ENCODE measurements around the gene PRSS27. TPM values are rescaled to one million over a fixed set of nuclear protein-coding genes. Genes with fewer than 3 reads are reported as not detected.
"Not testable (repeated sequence)": the region's sequence is repeated elsewhere in the genome, so short reads cannot be mapped to it uniquely, and the experiment has no call there.

Gene PRSS27
- total RNA-seq, 4 donors from 2014 or later, result 1.2 TPM; not detected in 2

- DNase-seq, result peak; percentile 23 to 86 (median 81)
- TF ChIP-seq CTCF (IDR thresholded peaks at IDR 0.05) (no peak), POLR2A (IDR thresholded peaks at IDR 0.05) (no peak)
- no peaks in the 10 kb centered on the region for H3K9me3 ChIP-seq
Measured at GRCh38 chr16:2686912-2687507, 33.0 kb downstream of the PRSS27 start.

GRCh38 chr16:2686075-2686474 is 33.9 kb downstream of the PRSS27 start:
- Histone ChIP-seq H3K36me3 (peaks cover 0 to 14% (median 0%) of the 10 kb centered on the region in 3 donors), H3K4me1 (peaks cover 0 to 18% (median 15%) of the 10 kb centered on the region in 4 donors)
- not testable (repeated sequence) for H3K4me3 ChIP-seq, DNase-seq, H3K27me3 ChIP-seq, H3K9me3 ChIP-seq, H3K27ac ChIP-seq

More at GRCh38 chr16:2686912-2687507, 33.0 kb downstream of the PRSS27 start:
- Histone ChIP-seq H3K27ac (peak overlapping the region; percentile 32 to 80 (median 54)), H3K27me3 (no peaks in the 10 kb centered on the region), H3K4me3 (peak overlapping the region in 1 of 4 donors; percentile 32), H3K4me1 (peaks cover 0 to 13% (median 11%) of the 10 kb centered on the region in 4 donors), H3K36me3 (peaks cover 0 to 23% (median 0%) of the 10 kb centered on the region in 3 donors)

GRCh38 chr16:2683041-2683440 is 37.0 kb downstream of the PRSS27 start:
- H3K27ac ChIP-seq, result peak overlapping the region; percentile 86 to 92 (median 88)
- DNase-seq, H3K27me3 ChIP-seq, H3K36me3 ChIP-seq, H3K9me3 ChIP-seq: not testable (repeated sequence)
- peaks cover 0 to 23% (median 15%) of the 10 kb centered on the region in 4 donors for H3K4me1 ChIP-seq
- peak overlapping the region; percentile 95 to 98 (median 96) for H3K4me3 ChIP-seq

GRCh38 chr16:2682209-2683021 is 37.6 kb downstream of the PRSS27 start, which contains the start of gene KCTD5:
Gene KCTD5, plus strand, starts transcription at chr16:2682523. Its CDS starts 26 bp downstream, at chr16:2682549.
- no peaks in the 10 kb centered on the region for H3K36me3 ChIP-seq
- H3K27me3 ChIP-seq, result no peaks in the 10 kb centered on the region
- peak within 1 kb of the TSS; percentile 86 to 92 (median 88) for H3K27ac ChIP-seq
- H3K9me3 ChIP-seq, result no peaks in the 10 kb centered on the region
- TF ChIP-seq POLR2A (IDR thresholded peaks at IDR 0.05) (peak; percentile 93 to 94), CTCF (IDR thresholded peaks at IDR 0.05) (peak in 2 of 6 experiments; percentile 7 to 27)
- peak within 1 kb of the TSS; percentile 95 to 98 (median 96) for H3K4me3 ChIP-seq
- DNase-seq, result peak; percentile 97 to 98 (median 97)
- peaks cover 0 to 23% (median 9%) of the 10 kb centered on the region in 4 donors for H3K4me1 ChIP-seq

- peak in 2 of 3 donors; percentile 8 to 46 for DNase-seq
- Histone ChIP-seq H3K27ac (peak overlapping the region in 2 of 4 donors; percentile 68 to 74), H3K4me1 (peaks cover 0 to 19% (median 3%) of the 10 kb centered on the region in 4 donors)
- H3K4me3 ChIP-seq, H3K36me3 ChIP-seq, H3K9me3 ChIP-seq, H3K27me3 ChIP-seq: not testable (repeated sequence)
Measured at GRCh38 chr16:2680360-2680759, 39.7 kb downstream of the PRSS27 start.

- H3K9me3 ChIP-seq, H3K4me3 ChIP-seq, H3K27me3 ChIP-seq, H3K36me3 ChIP-seq: not testable (repeated sequence)
- peak in 2 of 3 donors; percentile 45 to 49 for DNase-seq
- H3K27ac ChIP-seq, result peak overlapping the region in 2 of 4 donors; percentile 68 to 74
- H3K4me1 ChIP-seq, result peaks cover 0 to 21% (median 3%) of the 10 kb centered on the region in 4 donors
Measured at GRCh38 chr16:2679902-2680301, 40.1 kb downstream of the PRSS27 start.

- peaks cover 0 to 25% (median 3%) of the 10 kb centered on the region in 4 donors for H3K4me1 ChIP-seq
- not testable (repeated sequence) for H3K27me3 ChIP-seq, H3K27ac ChIP-seq, H3K36me3 ChIP-seq, DNase-seq, H3K4me3 ChIP-seq, H3K9me3 ChIP-seq
Measured at GRCh38 chr16:2678206-2678965, 41.6 kb downstream of the PRSS27 start.

- not testable (repeated sequence) for H3K4me3 ChIP-seq, DNase-seq, H3K36me3 ChIP-seq, H3K27me3 ChIP-seq, H3K27ac ChIP-seq, H3K9me3 ChIP-seq
- H3K4me1 ChIP-seq, result peaks cover 2 to 32% (median 8%) of the 10 kb centered on the region in 4 donors
Measured at GRCh38 chr16:2676937-2677336, 43.1 kb downstream of the PRSS27 start.

Measured in Peyer's patch (tissue), 4 donors.